Limb (tissue), 2 donors: ENCODE results near the gene MRGPRE.

Source experiments
- DNase-seq, 2 donors: peaks; one replicate each; pipeline ENCODE4 v3.0.0-alpha.2; 2016; ENCODE audit errors: extremely low spot score in 2 of 2

Gene MRGPRE

GRCh38 chr11:3197044-3197695, 35.0 kb downstream of the MRGPRE start:
- no peak for DNase-seq

GRCh38 chr11:3196161-3197043, 35.8 kb downstream of the MRGPRE start:
- no peak for DNase-seq

- no peak for DNase-seq
Observed at GRCh38 chr11:3195251-3196160, 36.7 kb downstream of the MRGPRE start.

GRCh38 chr11:3194016-3194816, 38.0 kb downstream of the MRGPRE start:
- DNase-seq = no peak

- DNase-seq = no peak
Observed at GRCh38 chr11:3193373-3194015, 38.7 kb downstream of the MRGPRE start.

GRCh38 chr11:3192511-3193372, 39.5 kb downstream of the MRGPRE start:
- DNase-seq = no peak

GRCh38 chr11:3191586-3192324, 40.5 kb downstream of the MRGPRE start:
- no peak for DNase-seq

- DNase-seq = no peak
Observed at GRCh38 chr11:3190600-3190999, 41.6 kb downstream of the MRGPRE start.

- DNase-seq = no peak
Observed at GRCh38 chr11:3189886-3190583, 42.2 kb downstream of the MRGPRE start.

GRCh38 chr11:3189196-3189843, 42.9 kb downstream of the MRGPRE start:
- DNase-seq = no peak

GRCh38 chr11:3188496-3189195, 43.6 kb downstream of the MRGPRE start:
- DNase-seq = no peak

GRCh38 chr11:3186166-3186953, 45.9 kb downstream of the MRGPRE start:
- no peak for DNase-seq

GRCh38 chr11:3184732-3185347, 47.4 kb downstream of the MRGPRE start:
- no peak for DNase-seq

GRCh38 chr11:3183523-3183922, 48.7 kb downstream of the MRGPRE start:
- no peak for DNase-seq

- DNase-seq = no peak
Observed at GRCh38 chr11:3182462-3182852, 49.8 kb downstream of the MRGPRE start.
